Urinary bladder (tissue), 4 donors: ENCODE data around the gene COA8. TPM values are rescaled to one million over a fixed set of nuclear protein-coding genes. Genes with fewer than 3 reads are reported as not detected.

Source experiments
- DNase-seq: peaks from one replicate; pipeline ENCODE4 v3.0.0-alpha.2; 2015; ENCODE audit errors: extremely low spot score
- H3K27ac ChIP-seq: one replicate; pipeline ENCODE4 v1.5.1; 2013; ENCODE audit warnings: low read depth, mild to moderate bottlenecking, moderate library complexity
- H3K36me3 ChIP-seq: one replicate; pipeline ENCODE4 v1.6.1; 2013; ENCODE audit warnings: mild to moderate bottlenecking, moderate library complexity; ENCODE audit not compliant: insufficient read depth
- H3K4me1 ChIP-seq: one replicate; pipeline ENCODE4 v1.6.1; 2013; ENCODE audit warnings: mild to moderate bottlenecking, moderate library complexity; ENCODE audit not compliant: insufficient read depth
- H3K4me3 ChIP-seq: one replicate; pipeline ENCODE4 v1.5.1; 2013; ENCODE audit warnings: low read depth, low read length
- WGBS: extraction: QIAGEN DNeasy Blood & Tissue Kit; methylation state at CpG from one replicate; pipeline ENCODE4 v1.1.7; 2013; 5-methylcytosine and 5-hydroxymethylcytosine counted together
- polyA plus RNA-seq: library from polyadenylated mRNA; stranded (reverse); fragments of 200-250 nt; gene quantifications from one replicate; pipeline ENCODE4 v1.2.3, GENCODE V29; 2013
- total RNA-seq: library from RNA; depleted of rRNA; stranded (reverse); fragments of >200 nt; gene quantifications from one replicate; pipeline ENCODE4 v1.2.3, GENCODE V29; 2014
- donor health status: healthy with polysubstance abuse.
- donor health status: healthy.

Gene COA8
- total and polyA plus RNA-seq, 2 donors, result 37.0 to 52.4 TPM

DNA sequence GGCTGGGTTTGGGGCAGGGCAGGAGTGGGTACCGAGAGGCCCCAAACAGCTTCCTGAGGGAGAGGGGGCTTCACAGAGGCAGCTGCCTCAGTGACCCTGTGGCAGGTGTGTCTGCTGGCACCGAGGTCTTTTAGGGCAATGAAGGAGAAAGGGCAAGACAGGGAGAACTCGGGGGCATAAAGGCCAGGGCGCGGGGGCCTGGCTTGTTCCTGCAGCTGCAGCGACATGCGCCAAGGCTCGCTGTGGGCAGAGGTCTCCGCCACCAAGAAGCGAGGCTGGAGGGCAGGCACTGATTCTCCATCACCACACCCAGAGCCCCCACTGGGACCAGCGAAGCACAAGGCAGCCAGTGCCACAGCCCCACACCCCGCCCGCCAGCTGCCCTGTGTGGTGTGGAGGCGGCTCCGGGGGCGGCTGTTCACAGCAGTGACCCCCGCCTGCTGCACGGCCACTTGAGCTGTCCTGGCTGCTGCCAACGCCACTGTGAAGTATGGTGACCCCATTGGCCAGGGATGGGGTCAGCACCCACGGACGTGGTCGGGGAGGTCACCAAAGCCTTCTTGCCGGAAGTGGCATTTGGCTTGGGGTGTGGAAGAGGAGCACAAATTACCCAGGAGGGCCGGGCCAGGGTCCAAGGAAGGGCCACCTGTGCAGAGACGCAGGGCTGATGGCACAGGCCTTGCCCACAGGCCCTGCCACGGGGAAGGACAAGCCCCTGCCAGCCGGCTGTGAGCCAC lies 16.7 kb upstream of the COA8 start:
- no peaks in the 10 kb centered on the region for H3K4me1 ChIP-seq
- no peak overlapping the region for H3K27ac ChIP-seq
- H3K36me3 ChIP-seq, result no peaks in the 10 kb centered on the region
- WGBS, result 86% methylated on average over 27 of the region's 27 CpGs
- no peak for DNase-seq
- H3K4me3 ChIP-seq, result no peak overlapping the region

GRCh38 chr14:103546652-103547454 lies 15.9 kb upstream of the COA8 start:
- no peaks in the 10 kb centered on the region for H3K4me1 ChIP-seq
- 27% methylated on average over 21 of the region's 21 CpGs for WGBS

GRCh38 chr14:103547455-103547940 lies 15.3 kb upstream of the COA8 start:
- no peaks in the 10 kb centered on the region for H3K36me3 ChIP-seq
- no peak for DNase-seq
- no peak overlapping the region for H3K4me3 ChIP-seq
- no peak overlapping the region for H3K27ac ChIP-seq
- H3K4me1 ChIP-seq, result no peaks in the 10 kb centered on the region
- 82% methylated on average over 11 of the region's 11 CpGs for WGBS

More at GRCh38 chr14:103546652-103547454, 15.9 kb upstream of the COA8 start:
- no peak overlapping the region for H3K4me3 ChIP-seq
- DNase-seq, result no peak
- no peak overlapping the region for H3K27ac ChIP-seq
- H3K36me3 ChIP-seq, result no peaks in the 10 kb centered on the region

GRCh38 chr14:103547941-103548462 lies 14.8 kb upstream of the COA8 start:
- no peak for DNase-seq
- H3K4me3 ChIP-seq, result no peak overlapping the region
- WGBS, result 92% methylated on average over 18 of the region's 18 CpGs
- no peaks in the 10 kb centered on the region for H3K36me3 ChIP-seq
- H3K27ac ChIP-seq, result no peak overlapping the region
- H3K4me1 ChIP-seq, result no peaks in the 10 kb centered on the region

GRCh38 chr14:103548463-103549351 lies 14.1 kb upstream of the COA8 start:
- WGBS, result 92% methylated on average over 27 of the region's 27 CpGs
- Histone ChIP-seq H3K4me3 (no peak overlapping the region), H3K27ac (no peak overlapping the region), H3K36me3 (no peaks in the 10 kb centered on the region), H3K4me1 (no peaks in the 10 kb centered on the region)
- DNase-seq, result no peak

GRCh38 chr14:103549361-103550311 lies 13.1 kb upstream of the COA8 start:
- WGBS, result 85% methylated on average over 30 of the region's 30 CpGs
- DNase-seq, result no peak
- H3K4me3 ChIP-seq, result no peak overlapping the region
- H3K4me1 ChIP-seq, result no peaks in the 10 kb centered on the region
- no peak overlapping the region for H3K27ac ChIP-seq
- H3K36me3 ChIP-seq, result no peaks in the 10 kb centered on the region

- 63% methylated on average over 22 of the region's 22 CpGs for WGBS
- H3K36me3 ChIP-seq, result no peaks in the 10 kb centered on the region
- no peak for DNase-seq
- H3K27ac ChIP-seq, result no peak overlapping the region
- H3K4me1 ChIP-seq, result no peaks in the 10 kb centered on the region
- no peak overlapping the region for H3K4me3 ChIP-seq
These were observed 12.1 kb upstream of the COA8 start for GRCh38 chr14:103550451-103551337.

- no peak overlapping the region for H3K27ac ChIP-seq
- no peak overlapping the region for H3K4me3 ChIP-seq
- no peaks in the 10 kb centered on the region for H3K4me1 ChIP-seq
- DNase-seq, result no peak
- no peaks in the 10 kb centered on the region for H3K36me3 ChIP-seq
- 43% methylated on average over 17 of the region's 17 CpGs for WGBS
These were observed 11.4 kb upstream of the COA8 start for GRCh38 chr14:103551338-103551762.

DNA sequence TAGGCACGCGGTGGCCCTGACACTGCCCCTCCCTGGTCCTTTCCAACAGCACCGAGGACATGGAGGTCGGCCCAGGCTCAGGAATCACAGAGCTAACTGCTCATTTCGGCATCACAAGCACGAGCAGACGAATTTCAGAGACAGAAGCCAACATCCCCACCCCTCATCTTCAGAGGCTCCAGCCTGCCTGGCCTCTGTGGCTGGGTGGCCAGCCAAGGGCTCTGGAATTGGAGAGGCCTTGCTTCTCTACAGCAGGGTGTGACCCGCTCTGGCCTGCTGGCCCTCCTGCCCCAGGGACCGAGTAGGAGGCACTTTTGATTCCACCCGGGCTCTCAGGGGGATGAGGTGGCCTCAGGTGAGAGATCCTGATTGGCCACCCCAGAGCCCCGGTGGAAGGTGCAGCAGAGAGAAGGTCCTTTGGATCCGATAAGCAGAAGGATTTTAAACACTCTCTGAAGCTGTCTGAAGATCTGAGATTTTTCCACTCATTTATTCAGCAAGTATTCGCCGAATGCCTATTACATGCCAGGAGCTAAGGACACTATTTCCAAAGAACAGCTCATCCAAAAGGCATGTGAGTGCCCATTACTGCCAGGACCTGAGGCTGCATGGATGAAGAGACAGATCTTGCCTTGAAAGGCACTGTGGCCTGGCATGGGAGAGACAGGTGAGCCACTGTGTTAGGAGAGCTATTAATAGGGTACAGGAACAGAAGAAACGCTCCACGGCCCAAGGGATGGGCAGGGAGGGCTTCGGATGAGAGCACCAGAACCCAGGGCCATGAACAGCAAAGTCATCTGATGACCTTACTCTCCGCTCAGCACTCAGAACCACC lies 10.5 kb upstream of the COA8 start:
- 42% methylated on average over 18 of the region's 18 CpGs for WGBS
- Histone ChIP-seq H3K27ac (no peak overlapping the region), H3K36me3 (no peaks in the 10 kb centered on the region), H3K4me3 (no peak overlapping the region), H3K4me1 (no peaks in the 10 kb centered on the region)
- DNase-seq, result no peak

GRCh38 chr14:103552846-103553210 lies 9.9 kb upstream of the COA8 start:
- no peaks in the 10 kb centered on the region for H3K36me3 ChIP-seq
- H3K27ac ChIP-seq, result no peak overlapping the region
- no peak for DNase-seq
- WGBS, result 93% methylated on average over 11 of the region's 11 CpGs
- H3K4me3 ChIP-seq, result no peak overlapping the region
- no peaks in the 10 kb centered on the region for H3K4me1 ChIP-seq
